GM06990 (cell line): ENCODE measurements around the gene HSFX1.
"Not testable (repeated sequence)": the region's sequence is repeated elsewhere in the genome, so short reads cannot be mapped to it uniquely, and the experiment has no call there.

Experiments
- DNase-seq: peaks from one replicate; pipeline ENCODE4 v3.0.0-alpha.2; 2011; ENCODE audit not compliant: insufficient read length; ENCODE audit errors: extremely low read depth
- H3K27me3 ChIP-seq: replicated peaks from 2 replicates; pipeline ENCODE4 v1.6.0; 2011; ENCODE audit warnings: low read length; ENCODE audit not compliant: control insufficient read depth, insufficient read depth
- H3K36me3 ChIP-seq: 2 replicates; pipeline ENCODE4 v1.5.1; 2011; ENCODE audit warnings: low read length; ENCODE audit not compliant: control insufficient read depth, insufficient read depth
- H3K4me3 ChIP-seq: replicated peaks from 2 replicates; pipeline ENCODE4 v1.5.1; 2011; ENCODE audit warnings: low read depth, mild to moderate bottlenecking, control low read depth, low read length
- CTCF ChIP-seq: IDR thresholded peaks from 2 replicates; pipeline ENCODE4 v1.5.1; 2011; ENCODE audit warnings: low read length, control low read depth, mild to moderate bottlenecking, inconsistent platforms; ENCODE audit not compliant: insufficient read depth, poor library complexity, severe bottlenecking

Gene HSFX1

GRCh38 chrX:149759824-149760223, 14.0 kb upstream of the HSFX1 start:
- Histone ChIP-seq H3K27me3 (no peaks in the 10 kb centered on the region), H3K4me3 (no peak overlapping the region), H3K36me3 (no peaks in the 10 kb centered on the region)
- TF ChIP-seq CTCF, result no peak
- no peak for DNase-seq

- Histone ChIP-seq H3K4me3 (no peak overlapping the region), H3K27me3 (no peaks in the 10 kb centered on the region), H3K36me3 (no peaks in the 10 kb centered on the region)
- no peak for DNase-seq
- no peak for TF ChIP-seq CTCF
Observed at GRCh38 chrX:149760965-149761364, 12.9 kb upstream of the HSFX1 start.

GRCh38 chrX:149761858-149762674, 11.8 kb upstream of the HSFX1 start:
- not testable (repeated sequence) for DNase-seq, H3K27me3 ChIP-seq, H3K4me3 ChIP-seq, H3K36me3 ChIP-seq

GRCh38 chrX:149762696-149763614, 10.9 kb upstream of the HSFX1 start:
- TF ChIP-seq CTCF, result no peak
- no peak for DNase-seq
- H3K4me3 ChIP-seq, result no peak overlapping the region
- no peaks in the 10 kb centered on the region for H3K36me3 ChIP-seq
- no peaks in the 10 kb centered on the region for H3K27me3 ChIP-seq

- H3K36me3 ChIP-seq, H3K4me3 ChIP-seq, H3K27me3 ChIP-seq: not testable (repeated sequence)
Observed at GRCh38 chrX:149770344-149770743, 3.5 kb upstream of the HSFX1 start.

GRCh38 chrX:149773026-149773425, 842 bp upstream of the HSFX1 start:
- not testable (repeated sequence) for DNase-seq, H3K36me3 ChIP-seq, H3K4me3 ChIP-seq, H3K27me3 ChIP-seq

More at GRCh38 chrX:149770344-149770743, 3.5 kb upstream of the HSFX1 start:
- not testable (repeated sequence) for DNase-seq

- DNase-seq, H3K27me3 ChIP-seq, H3K36me3 ChIP-seq, H3K4me3 ChIP-seq: not testable (repeated sequence)
Observed at GRCh38 chrX:149777999-149778398, 4.1 kb downstream of the HSFX1 start.

GRCh38 chrX:149781727-149782126, 7.9 kb downstream of the HSFX1 start, which contains the start of gene MAGEA9:
MAGEA9 (plus strand) TSS chrX:149781930; CDS start chrX:149786211, 4,281 bp downstream.
- DNase-seq, H3K27me3 ChIP-seq: not testable (repeated sequence)

GRCh38 chrX:149795531-149795930, 21.7 kb downstream of the HSFX1 start:
- H3K4me3 ChIP-seq, H3K36me3 ChIP-seq, DNase-seq, H3K27me3 ChIP-seq: not testable (repeated sequence)

More at GRCh38 chrX:149781727-149782126, 7.9 kb downstream of the HSFX1 start, which contains the start of gene MAGEA9:
- H3K4me3 ChIP-seq, H3K36me3 ChIP-seq: not testable (repeated sequence)
